Neural progenitor cell (in vitro differentiated cells): Measurements from ENCODE around the gene LAMC1. TPM values are rescaled to one million over a fixed set of nuclear protein-coding genes. Genes with fewer than 3 reads are reported as not detected.

Experiments used
- DNase-seq: peaks from one replicate; pipeline ENCODE4 v3.0.0-alpha.2; 2016; ENCODE audit warnings: low spot score
- H2AFZ ChIP-seq: fragments of 200-600 bp; sonication (generic); replicated peaks from 2 replicates; pipeline ENCODE4 v1.6.1; 2016; ENCODE audit warnings: antibody characterized with exemption
- H3F3A ChIP-seq: fragments of 200-600 bp; sonication (generic); 2 replicates; pipeline ENCODE4 v1.6.1; 2016; ENCODE audit warnings: antibody characterized with exemption, low read depth
- H3K27ac ChIP-seq: fragments of 200-600 bp; sonication (generic); 2 replicates; pipeline ENCODE4 v1.5.1; 2016; ENCODE audit warnings: mild to moderate bottlenecking
- H3K27me3 ChIP-seq: fragments of 200-600 bp; sonication (generic); 2 replicates; pipeline ENCODE4 v1.6.1; 2016; ENCODE audit warnings: mild to moderate bottlenecking, moderate library complexity
- H3K36me3 ChIP-seq: fragments of 200-600 bp; sonication (generic); 2 replicates; pipeline ENCODE4 v1.5.1; 2016
- H3K4me1 ChIP-seq: fragments of 200-600 bp; sonication (generic); 2 replicates; pipeline ENCODE4 v1.6.1; 2016; ENCODE audit warnings: mixed run types
- H3K4me2 ChIP-seq: fragments of 200-600 bp; sonication (generic); 2 replicates; pipeline ENCODE4 v1.6.1; 2016
- H3K4me3 ChIP-seq: fragments of 200-600 bp; sonication (generic); 2 replicates; pipeline ENCODE4 v1.5.1; 2016
- H3K79me2 ChIP-seq: fragments of 200-600 bp; sonication (generic); 2 replicates; pipeline ENCODE4 v1.6.1; 2016; ENCODE audit warnings: low read depth
- H3K9ac ChIP-seq: fragments of 200-600 bp; sonication (generic); 2 replicates; pipeline ENCODE4 v1.6.1; 2016
- H3K9me3 ChIP-seq: fragments of 200-600 bp; sonication (generic); 2 replicates; pipeline ENCODE4 v1.5.1; 2016; ENCODE audit warnings: low read depth
- H4K20me1 ChIP-seq: fragments of 200-600 bp; sonication (generic); 2 replicates; pipeline ENCODE4 v1.6.1; 2016; ENCODE audit warnings: low read depth
- H3K27ac Mint-ChIP-seq: 3 replicates; pipeline ENCODE4 v1.8.0; 2021; ENCODE audit warnings: mixed read lengths
- H3K27me3 Mint-ChIP-seq: 2 replicates; pipeline ENCODE4 v1.8.0; 2022; ENCODE audit warnings: low read depth, mild to moderate bottlenecking, inconsistent platforms, moderate library complexity, mixed read lengths; ENCODE audit not compliant: insufficient read depth
- H3K36me3 Mint-ChIP-seq: 3 replicates; pipeline ENCODE4 v1.8.0; 2021; ENCODE audit warnings: mixed read lengths
- H3K4me1 Mint-ChIP-seq: 3 replicates; pipeline ENCODE4 v1.8.0; 2021; ENCODE audit warnings: mixed read lengths
- H3K4me3 Mint-ChIP-seq: 3 replicates; pipeline ENCODE4 v1.8.0; 2021; ENCODE audit warnings: mild to moderate bottlenecking, moderate library complexity, mixed read lengths
- H3K9me3 Mint-ChIP-seq: 3 replicates; pipeline ENCODE4 v1.8.0; 2020; ENCODE audit warnings: mixed read lengths
- EZH2 ChIP-seq: fragments of 200-600 bp; sonication (generic); IDR thresholded peaks from 2 replicates; pipeline ENCODE4 v1.6.1; 2017; ENCODE audit warnings: antibody characterized with exemption, mild to moderate bottlenecking, moderate library complexity
- EZH2phosphoT487 ChIP-seq: fragments of 200-600 bp; sonication (generic); IDR thresholded peaks from 2 replicates; pipeline ENCODE4 v1.6.1; 2017; ENCODE audit warnings: antibody characterized with exemption
- total RNA-seq: library from RNA; depleted of rRNA; stranded (reverse); fragments of >200 nt; gene quantifications from 2 replicates; pipeline ENCODE4 v1.2.3, GENCODE V29; 2015; ENCODE audit warnings: low replicate concordance
- TF ChIP-seq, protein P1 (sequence below): fragments of 200-600 bp; sonication (generic); IDR thresholded peaks from 2 replicates; pipeline ENCODE4 v1.5.1; 2017; ENCODE audit warnings: antibody characterized with exemption, mild to moderate bottlenecking

The LAMC1 gene
- total RNA-seq, 1 donor from 2014 or later: 90.2 TPM

DNA sequence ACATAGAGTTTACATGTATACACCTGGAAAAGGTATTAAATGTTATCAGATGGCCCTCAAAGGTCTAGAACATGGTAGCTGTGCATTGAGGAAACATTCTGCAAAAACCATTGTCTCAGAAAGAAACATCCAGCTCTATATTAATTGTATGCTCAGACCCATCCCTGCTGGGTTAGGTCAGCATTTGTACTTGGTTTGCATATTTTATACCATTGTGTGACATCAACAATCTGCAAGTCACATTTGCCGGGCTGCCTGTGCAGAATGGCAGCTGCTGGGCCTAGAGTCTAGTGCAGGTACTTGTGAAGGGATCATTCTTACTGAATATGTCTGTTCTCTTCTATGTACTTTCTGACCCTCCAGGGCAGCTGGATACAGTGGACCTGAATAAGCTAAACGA is 119.0 kb downstream of the LAMC1 start:
- peak overlapping the region; percentile 1 for H3K27ac Mint-ChIP-seq
- H3F3A ChIP-seq: no peaks in the 10 kb centered on the region

DNA sequence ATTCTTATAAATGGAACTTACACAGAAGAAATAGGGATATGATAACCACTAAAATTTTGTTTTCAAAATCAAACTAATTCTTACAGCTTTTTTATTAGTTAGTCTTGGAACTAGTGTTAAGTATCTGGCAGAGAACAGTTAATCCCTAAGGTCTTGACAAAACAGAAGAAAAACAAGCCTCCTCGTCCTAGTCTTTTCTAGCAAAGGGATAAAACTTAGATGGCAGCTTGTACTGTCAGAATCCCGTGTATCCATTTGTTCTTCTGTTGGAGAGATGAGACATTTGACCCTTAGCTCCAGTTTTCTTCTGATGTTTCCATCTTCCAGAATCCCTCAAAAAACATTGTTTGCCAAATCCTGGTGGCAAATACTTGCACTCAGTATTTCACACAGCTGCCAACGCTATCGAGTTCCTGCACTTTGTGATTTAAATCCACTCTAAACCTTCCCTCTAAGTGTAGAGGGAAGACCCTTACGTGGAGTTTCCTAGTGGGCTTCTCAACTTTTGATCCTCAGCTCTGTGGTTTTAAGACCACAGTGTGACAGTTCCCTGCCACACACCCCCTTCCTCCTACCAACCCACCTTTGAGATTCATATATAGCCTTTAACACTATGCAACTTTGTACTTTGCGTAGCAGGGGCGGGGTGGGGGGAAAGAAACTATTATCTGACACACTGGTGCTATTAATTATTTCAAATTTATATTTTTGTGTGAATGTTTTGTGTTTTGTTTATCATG is 120.5 kb downstream of the LAMC1 start:
- Mint-ChIP-seq H3K36me3 (peaks cover 32% of the 10 kb centered on the region), H3K27me3 (no peaks in the 10 kb centered on the region), H3K9me3 (no peaks in the 10 kb centered on the region), H3K27ac (no peak overlapping the region), H3K4me3 (no peak overlapping the region), H3K4me1 (peaks cover 5% of the 10 kb centered on the region)
- no peaks in the 10 kb centered on the region for H3F3A ChIP-seq
- H4K20me1 ChIP-seq: no peaks in the 10 kb centered on the region
- no peak overlapping the region for H3K4me3 ChIP-seq
- H3K9me3 ChIP-seq: no peaks in the 10 kb centered on the region
- H3K27me3 ChIP-seq: no peaks in the 10 kb centered on the region
- H3K27ac ChIP-seq: no peak overlapping the region
- no peak overlapping the region for H3K4me2 ChIP-seq
- H3K9ac ChIP-seq: no peak overlapping the region
- no peaks in the 10 kb centered on the region for H3K79me2 ChIP-seq
- H2AFZ ChIP-seq: no peak overlapping the region
- no peaks in the 10 kb centered on the region for H3K4me1 ChIP-seq
- DNase-seq: no peak
- TF ChIP-seq EZH2 (no peak), EZH2phosphoT487 (no peak)
- TF ChIP-seq, protein P1, sequence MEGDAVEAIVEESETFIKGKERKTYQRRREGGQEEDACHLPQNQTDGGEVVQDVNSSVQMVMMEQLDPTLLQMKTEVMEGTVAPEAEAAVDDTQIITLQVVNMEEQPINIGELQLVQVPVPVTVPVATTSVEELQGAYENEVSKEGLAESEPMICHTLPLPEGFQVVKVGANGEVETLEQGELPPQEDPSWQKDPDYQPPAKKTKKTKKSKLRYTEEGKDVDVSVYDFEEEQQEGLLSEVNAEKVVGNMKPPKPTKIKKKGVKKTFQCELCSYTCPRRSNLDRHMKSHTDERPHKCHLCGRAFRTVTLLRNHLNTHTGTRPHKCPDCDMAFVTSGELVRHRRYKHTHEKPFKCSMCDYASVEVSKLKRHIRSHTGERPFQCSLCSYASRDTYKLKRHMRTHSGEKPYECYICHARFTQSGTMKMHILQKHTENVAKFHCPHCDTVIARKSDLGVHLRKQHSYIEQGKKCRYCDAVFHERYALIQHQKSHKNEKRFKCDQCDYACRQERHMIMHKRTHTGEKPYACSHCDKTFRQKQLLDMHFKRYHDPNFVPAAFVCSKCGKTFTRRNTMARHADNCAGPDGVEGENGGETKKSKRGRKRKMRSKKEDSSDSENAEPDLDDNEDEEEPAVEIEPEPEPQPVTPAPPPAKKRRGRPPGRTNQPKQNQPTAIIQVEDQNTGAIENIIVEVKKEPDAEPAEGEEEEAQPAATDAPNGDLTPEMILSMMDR: no peak
- H3K36me3 ChIP-seq: no peaks in the 10 kb centered on the region

More for the DNA sequence above, 119.0 kb downstream of the LAMC1 start:
- TF ChIP-seq EZH2 (no peak), EZH2phosphoT487 (no peak)
- TF ChIP-seq, protein P1: no peak
- Histone ChIP-seq H3K4me3 (no peak overlapping the region), H3K9me3 (no peaks in the 10 kb centered on the region), H3K79me2 (no peaks in the 10 kb centered on the region), H3K27me3 (no peaks in the 10 kb centered on the region), H3K4me2 (no peak overlapping the region), H3K4me1 (no peaks in the 10 kb centered on the region), H2AFZ (no peak overlapping the region), H3K9ac (no peak overlapping the region), H3K36me3 (peaks cover under 1% of the 10 kb centered on the region), H3K27ac (no peak overlapping the region), H4K20me1 (no peaks in the 10 kb centered on the region)
- peaks cover 3% of the 10 kb centered on the region for H3K4me1 Mint-ChIP-seq
- H3K27me3 Mint-ChIP-seq: no peaks in the 10 kb centered on the region
- no peaks in the 10 kb centered on the region for H3K9me3 Mint-ChIP-seq
- H3K36me3 Mint-ChIP-seq: peaks cover 45% of the 10 kb centered on the region
- no peak overlapping the region for H3K4me3 Mint-ChIP-seq
- DNase-seq: no peak

DNA sequence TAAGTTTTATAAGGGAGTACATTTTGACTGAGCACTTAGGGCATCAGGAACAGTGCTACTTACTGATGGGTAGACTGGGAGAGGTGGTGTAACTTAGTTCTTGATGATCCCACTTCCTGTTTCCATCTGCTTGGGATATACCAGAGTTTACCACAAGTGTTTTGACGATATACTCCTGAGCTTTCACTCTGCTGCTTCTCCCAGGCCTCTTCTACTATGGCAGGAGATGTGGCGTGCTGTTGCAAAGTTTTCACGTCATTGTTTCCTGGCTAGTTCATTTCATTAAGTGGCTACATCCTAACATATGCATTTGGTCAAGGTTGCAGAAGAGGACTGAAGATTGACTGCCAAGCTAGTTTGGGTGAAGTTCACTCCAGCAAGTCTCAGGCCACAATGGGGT is 121.5 kb downstream of the LAMC1 start:
- Histone ChIP-seq H4K20me1 (no peaks in the 10 kb centered on the region), H3K36me3 (no peaks in the 10 kb centered on the region), H3K9ac (no peak overlapping the region), H3K4me3 (no peak overlapping the region), H3K4me2 (no peak overlapping the region), H3K9me3 (no peaks in the 10 kb centered on the region), H2AFZ (no peak overlapping the region), H3F3A (no peaks in the 10 kb centered on the region), H3K4me1 (no peaks in the 10 kb centered on the region), H3K79me2 (no peaks in the 10 kb centered on the region), H3K27me3 (no peaks in the 10 kb centered on the region), H3K27ac (no peak overlapping the region)
- Mint-ChIP-seq H3K36me3 (peaks cover 32% of the 10 kb centered on the region), H3K4me1 (peaks cover 6% of the 10 kb centered on the region), H3K27me3 (no peaks in the 10 kb centered on the region), H3K27ac (no peak overlapping the region), H3K9me3 (no peaks in the 10 kb centered on the region), H3K4me3 (no peak overlapping the region)
- no peak for DNase-seq
- TF ChIP-seq EZH2 (no peak), EZH2phosphoT487 (no peak)
- TF ChIP-seq, protein P1: no peak
